Measurements from ENCODE around the gene SMIM10L1.

SMIM10L1 gene

GRCh38 chr12:11133162-11133561, 37.8 kb upstream of the SMIM10L1 start:
- H3K4me3 ChIP-seq (replicated peaks; ENCODE audit: insufficient read depth, low read length) = no peak overlapping the region
- H3K27me3 ChIP-seq (ENCODE audit: insufficient read depth, poor library complexity, severe bottlenecking) = no peaks in the 10 kb centered on the region
- no peak overlapping the region for H3K27ac ChIP-seq (replicated peaks)
- no peak for DNase-seq (ENCODE audit: low read depth in 1 of 2, low spot score in 1 of 2)
- TF ChIP-seq GABPA (IDR thresholded peaks at IDR 0.05; ENCODE audit: low read depth) = no peak
- TF ChIP-seq SPI1 (IDR thresholded peaks at IDR 0.05; ENCODE audit: borderline replicate concordance, low read depth) = no peak
- no peak for TF ChIP-seq REST (IDR thresholded peaks at IDR 0.05; ENCODE audit: insufficient replicate concordance, low read depth)
- TF ChIP-seq POLR2AphosphoS5 (IDR thresholded peaks at IDR 0.05; ENCODE audit: low read depth) = no peak
- no peak for TF ChIP-seq CTCF (IDR thresholded peaks at IDR 0.05; ENCODE audit: insufficient read depth, low read length)

DNA sequence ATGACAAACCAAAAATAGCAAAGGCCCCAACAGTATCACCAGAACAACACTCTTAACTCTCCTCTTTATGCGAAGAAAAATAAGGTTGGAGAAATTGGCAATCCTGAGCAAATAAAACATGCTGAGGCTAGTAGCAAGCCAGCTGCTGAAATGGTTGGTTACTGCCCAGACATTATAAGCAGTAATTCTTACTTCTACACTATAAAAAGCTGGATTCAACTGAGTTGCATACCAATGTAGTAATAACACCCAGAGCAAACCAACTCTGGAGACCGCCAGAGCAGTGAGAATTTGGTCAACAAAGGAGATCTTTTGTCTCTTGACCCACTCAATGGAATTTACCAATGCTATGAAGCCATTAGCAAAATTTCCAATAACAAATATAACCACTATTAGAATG, 37.2 kb upstream of the SMIM10L1 start:
- Histone ChIP-seq H3K27me3 (ENCODE audit: insufficient read depth, poor library complexity, severe bottlenecking) (no peaks in the 10 kb centered on the region), H3K4me3 (replicated peaks; ENCODE audit: insufficient read depth, low read length) (no peak overlapping the region), H3K27ac (replicated peaks) (no peak overlapping the region)
- TF ChIP-seq POLR2AphosphoS5 (IDR thresholded peaks at IDR 0.05; ENCODE audit: low read depth) (no peak), SPI1 (IDR thresholded peaks at IDR 0.05; ENCODE audit: borderline replicate concordance, low read depth) (no peak), GABPA (IDR thresholded peaks at IDR 0.05; ENCODE audit: low read depth) (no peak), REST (IDR thresholded peaks at IDR 0.05; ENCODE audit: insufficient replicate concordance, low read depth) (no peak), CTCF (IDR thresholded peaks at IDR 0.05; ENCODE audit: insufficient read depth, low read length) (no peak)
- no peak for DNase-seq (ENCODE audit: low read depth in 1 of 2, low spot score in 1 of 2)

- DNase-seq (ENCODE audit: low read depth in 1 of 2, low spot score in 1 of 2) = no peak
- Histone ChIP-seq H3K4me3 (replicated peaks; ENCODE audit: insufficient read depth, low read length) (no peak within 1 kb of the TSS), H3K27me3 (ENCODE audit: insufficient read depth, poor library complexity, severe bottlenecking) (no peaks in the 10 kb centered on the region), H3K27ac (replicated peaks) (no peak within 1 kb of the TSS)
- TF ChIP-seq SPI1 (IDR thresholded peaks at IDR 0.05; ENCODE audit: borderline replicate concordance, low read depth) = no peak
- no peak for TF ChIP-seq POLR2AphosphoS5 (IDR thresholded peaks at IDR 0.05; ENCODE audit: low read depth)
- TF ChIP-seq REST (IDR thresholded peaks at IDR 0.05; ENCODE audit: insufficient replicate concordance, low read depth) = no peak
- TF ChIP-seq CTCF (IDR thresholded peaks at IDR 0.05; ENCODE audit: insufficient read depth, low read length) = no peak
- no peak for TF ChIP-seq GABPA (IDR thresholded peaks at IDR 0.05; ENCODE audit: low read depth)
These were observed 36.7 kb upstream of the SMIM10L1 start, which contains the start of gene TAS2R30 for GRCh38 chr12:11134305-11134704. TAS2R30 (minus strand) TSS chr12:11134644; CDS start chr12:11134244, 400 bp downstream.

Data from HL-60 (cell line).